ENCODE data around the gene CLINT1. TPM values are rescaled to one million over a fixed set of nuclear protein-coding genes. Genes with fewer than 3 reads are reported as not detected.

CLINT1 gene
- total RNA-seq, 3 donors from 2014 or later: 86.5 to 157 (median 89.5) TPM

DNA sequence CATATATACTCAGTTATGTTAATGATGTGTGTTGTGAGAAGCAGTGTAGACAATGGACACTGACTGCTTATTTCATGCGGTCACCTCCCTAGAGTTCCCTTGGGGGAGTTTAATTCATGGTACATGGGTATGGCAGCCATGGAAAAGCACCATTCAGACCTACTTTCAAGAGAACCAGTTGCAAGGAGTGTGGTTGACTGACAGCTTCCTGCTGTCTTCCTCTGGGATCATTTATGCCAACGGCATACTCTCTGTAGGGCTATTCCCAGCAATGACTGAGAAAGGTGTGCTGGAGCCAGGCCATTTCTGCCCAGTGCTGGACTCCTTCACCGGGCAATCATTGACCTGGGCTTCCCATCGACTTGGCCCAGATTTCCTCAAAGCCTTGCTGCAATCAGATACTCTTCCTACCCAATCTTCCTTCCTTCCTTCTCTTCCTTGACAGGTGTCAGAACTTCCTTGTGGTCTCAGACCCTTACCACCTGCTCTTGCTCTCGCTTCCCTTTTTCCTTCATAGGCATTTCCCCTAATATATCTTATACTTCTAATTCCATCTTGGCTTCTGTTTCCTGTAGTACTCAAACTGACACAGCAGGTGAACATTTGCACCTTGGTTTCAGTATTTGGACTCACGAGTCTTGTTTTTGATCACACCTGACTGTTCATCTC, 3.4 kb upstream of the CLINT1 start:
- intact Hi-C loops (cut with DNase I; ENCODE audit: low total_unique reads): no loop called here

DNA sequence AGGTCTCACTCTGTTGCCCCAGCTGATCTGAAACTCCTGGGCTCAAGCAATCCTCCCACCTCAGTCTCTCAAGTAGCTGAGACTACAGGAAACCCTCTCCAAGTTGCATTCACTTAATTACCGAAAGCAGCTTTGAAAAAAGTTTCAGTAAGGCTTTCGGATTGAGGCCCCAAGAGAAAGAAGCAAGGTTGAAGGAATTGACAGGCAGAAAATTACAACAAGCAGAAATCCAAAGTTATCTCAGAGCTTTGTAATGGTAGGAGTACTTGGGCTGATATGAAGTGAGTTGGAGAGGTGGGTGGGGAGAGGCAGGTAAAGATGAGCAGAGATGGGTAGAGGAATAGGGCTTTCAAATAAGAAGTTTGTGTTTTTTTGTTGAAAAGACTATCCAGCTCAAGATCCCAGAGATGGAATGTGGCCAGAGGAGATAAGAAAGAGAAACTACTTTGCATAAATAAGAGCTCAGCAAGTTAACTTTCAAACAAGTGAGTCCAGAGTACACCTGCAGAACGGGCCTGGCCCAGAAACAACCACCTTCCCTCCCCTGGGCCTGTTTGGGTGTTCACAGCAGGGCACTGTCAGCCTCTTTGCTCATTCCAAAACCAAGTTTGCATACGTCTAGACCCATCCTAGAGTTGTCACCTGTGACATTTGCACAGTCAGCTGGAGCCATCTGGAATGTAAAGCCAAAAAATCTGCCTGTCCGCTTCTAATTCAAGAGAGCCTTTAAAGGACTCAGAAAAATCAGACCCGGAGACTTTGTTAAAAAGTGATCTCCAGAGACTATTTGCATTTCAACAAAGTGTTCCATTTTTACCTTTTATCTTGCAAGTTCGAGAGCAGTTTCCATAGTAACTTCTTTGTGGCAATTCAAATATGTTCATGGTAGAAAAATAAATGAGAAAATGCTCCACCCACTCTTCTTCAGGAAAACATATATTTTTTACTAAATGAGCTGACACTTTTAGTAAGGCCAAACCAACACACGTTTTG, 2.2 kb upstream of the CLINT1 start:
- no peak for DNase-seq (ENCODE audit: low spot score in 2 of 2)
- Histone ChIP-seq H3K27me3 (no peaks in the 10 kb centered on the region), H3K4me3 (no peak overlapping the region), H3K9me3 (no peaks in the 10 kb centered on the region), H3K36me3 (no peaks in the 10 kb centered on the region), H3K27ac (no peak overlapping the region), H3K4me1 (no peaks in the 10 kb centered on the region)
- TF ChIP-seq, protein P1, sequence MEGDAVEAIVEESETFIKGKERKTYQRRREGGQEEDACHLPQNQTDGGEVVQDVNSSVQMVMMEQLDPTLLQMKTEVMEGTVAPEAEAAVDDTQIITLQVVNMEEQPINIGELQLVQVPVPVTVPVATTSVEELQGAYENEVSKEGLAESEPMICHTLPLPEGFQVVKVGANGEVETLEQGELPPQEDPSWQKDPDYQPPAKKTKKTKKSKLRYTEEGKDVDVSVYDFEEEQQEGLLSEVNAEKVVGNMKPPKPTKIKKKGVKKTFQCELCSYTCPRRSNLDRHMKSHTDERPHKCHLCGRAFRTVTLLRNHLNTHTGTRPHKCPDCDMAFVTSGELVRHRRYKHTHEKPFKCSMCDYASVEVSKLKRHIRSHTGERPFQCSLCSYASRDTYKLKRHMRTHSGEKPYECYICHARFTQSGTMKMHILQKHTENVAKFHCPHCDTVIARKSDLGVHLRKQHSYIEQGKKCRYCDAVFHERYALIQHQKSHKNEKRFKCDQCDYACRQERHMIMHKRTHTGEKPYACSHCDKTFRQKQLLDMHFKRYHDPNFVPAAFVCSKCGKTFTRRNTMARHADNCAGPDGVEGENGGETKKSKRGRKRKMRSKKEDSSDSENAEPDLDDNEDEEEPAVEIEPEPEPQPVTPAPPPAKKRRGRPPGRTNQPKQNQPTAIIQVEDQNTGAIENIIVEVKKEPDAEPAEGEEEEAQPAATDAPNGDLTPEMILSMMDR (IDR thresholded peaks at IDR 0.05): no peak
- TF ChIP-seq POLR2AphosphoS5 (IDR thresholded peaks at IDR 0.05) (no peak), POLR2A (IDR thresholded peaks at IDR 0.05) (no peak)
- intact Hi-C loops (cut with DNase I; ENCODE audit: low total_unique reads): no loop called here

More for the DNA sequence above, 3.4 kb upstream of the CLINT1 start:
- Histone ChIP-seq H3K4me3 (no peak overlapping the region), H3K27me3 (no peaks in the 10 kb centered on the region), H3K9me3 (no peaks in the 10 kb centered on the region), H3K27ac (no peak overlapping the region), H3K36me3 (no peaks in the 10 kb centered on the region), H3K4me1 (no peaks in the 10 kb centered on the region)
- TF ChIP-seq POLR2A (IDR thresholded peaks at IDR 0.05): no peak
- TF ChIP-seq, protein P1 (IDR thresholded peaks at IDR 0.05): no peak
- no peak for TF ChIP-seq POLR2AphosphoS5 (IDR thresholded peaks at IDR 0.05)
- DNase-seq (ENCODE audit: low spot score in 2 of 2): no peak

DNA sequence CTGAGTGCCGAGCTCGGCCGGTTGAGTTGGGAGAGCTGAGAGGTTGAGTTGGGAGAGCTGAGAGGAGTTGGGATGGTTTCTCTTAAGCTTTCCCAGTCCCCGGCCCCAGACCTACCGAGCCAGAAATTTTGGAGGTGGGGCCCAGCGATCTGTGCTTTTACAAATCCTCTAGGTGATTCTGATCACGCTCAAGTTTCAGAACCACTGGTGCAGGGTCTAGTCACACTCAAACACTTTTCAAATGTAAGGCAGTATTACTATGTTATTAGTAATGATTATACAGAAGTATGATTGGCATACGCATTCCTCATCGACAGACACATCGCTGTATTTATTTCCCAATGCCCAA, 256 bp upstream of the CLINT1 start:
- Histone ChIP-seq H3K27ac (peak overlapping the region; percentile 94 to 96), H3K27me3 (no peaks in the 10 kb centered on the region), H3K4me3 (peak overlapping the region; percentile 96 to 97 (median 97)), H3K9me3 (no peaks in the 10 kb centered on the region), H3K4me1 (peaks cover 0 to 5% of the 10 kb centered on the region in 2 donors), H3K36me3 (no peaks in the 10 kb centered on the region)
- DNase-seq (ENCODE audit: low spot score in 2 of 2): no peak
- intact Hi-C loops (cut with DNase I; ENCODE audit: low total_unique reads): loop anchor here (5.0 kb wide), 1 partner anchor 517 kb away; no protein-coding TSS in a partner anchor
- TF ChIP-seq, protein P1 (IDR thresholded peaks at IDR 0.05): no peak
- TF ChIP-seq POLR2AphosphoS5 (IDR thresholded peaks at IDR 0.05): no peak
- no peak for TF ChIP-seq POLR2A (IDR thresholded peaks at IDR 0.05)

DNA sequence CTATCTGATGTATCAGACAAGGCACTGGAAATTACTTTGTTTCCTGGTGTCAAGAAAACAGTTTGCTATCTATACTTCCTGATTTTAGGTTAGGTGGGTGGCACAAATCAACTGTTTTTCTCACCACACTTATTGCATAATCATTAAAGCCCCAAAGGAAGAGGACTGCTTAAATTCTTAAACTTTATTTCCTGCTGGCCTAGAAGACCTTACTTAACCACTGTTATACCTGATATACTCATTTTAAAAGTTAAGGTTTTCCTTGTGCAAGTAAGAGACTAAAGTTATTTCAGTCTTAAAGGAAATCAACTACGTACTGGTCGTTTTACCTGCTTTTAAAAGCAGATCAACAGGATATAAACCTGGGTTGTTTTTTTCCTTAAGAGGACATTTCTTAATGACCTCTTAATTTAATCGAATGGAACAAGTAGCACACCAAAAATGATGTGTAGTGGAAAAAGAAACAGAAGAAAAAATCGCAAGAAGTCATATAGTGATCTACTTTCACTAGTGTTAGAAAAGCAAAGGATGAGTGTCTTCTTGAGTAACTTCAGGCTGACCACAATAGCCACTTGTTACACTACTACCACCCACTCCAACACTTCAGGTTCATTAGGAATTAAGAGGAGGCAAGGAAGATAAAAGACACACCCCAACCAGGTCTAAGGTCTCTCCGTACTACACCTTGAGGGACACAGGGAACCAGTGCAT, 974 bp downstream of the CLINT1 start:
- Histone ChIP-seq H3K9me3 (no peaks in the 10 kb centered on the region), H3K4me1 (peaks cover 0 to 5% of the 10 kb centered on the region in 2 donors), H3K4me3 (peak overlapping the region; percentile 96 to 97 (median 97)), H3K36me3 (no peaks in the 10 kb centered on the region), H3K27ac (peak overlapping the region; percentile 94 to 96), H3K27me3 (no peaks in the 10 kb centered on the region)
- DNase-seq (ENCODE audit: low spot score in 2 of 2): no peak
- TF ChIP-seq, protein P1 (IDR thresholded peaks at IDR 0.05): no peak
- no peak for TF ChIP-seq POLR2AphosphoS5 (IDR thresholded peaks at IDR 0.05)
- TF ChIP-seq POLR2A (IDR thresholded peaks at IDR 0.05): no peak
- intact Hi-C loops (cut with DNase I; ENCODE audit: low total_unique reads): loop anchor here (5.0 kb wide), 1 partner anchor 516 kb away; no protein-coding TSS in a partner anchor

Measured in breast epithelium (tissue), 4 donors.